Caco-2 (cell line): Measurements from ENCODE around the gene CEP164. TPM values are rescaled to one million over a fixed set of nuclear protein-coding genes. Genes with fewer than 3 reads are reported as not detected.
A peak's percentile ranks its signal among the peaks of the same experiment; 100 is the strongest.
"Not testable (repeated sequence)": the region's sequence is repeated elsewhere in the genome, so short reads cannot be mapped to it uniquely, and the experiment has no call there.

Experiments used
- BruUV-seq: library from RNA; stranded (reverse); fragments of 400-500 nt; replicated peaks from 2 replicates; lab custom pipeline; 2021; lab: Mats Ljungman, UMichigan
- CTCF ChIA-PET: fragments of 300-600 bp; sonication (Branson Sonifier 250); formaldehyde crosslinking; loops from one replicate; lab custom pipeline; 2022; ENCODE audit warnings: antibody characterized with exemption; lab: Charles Lee
- POLR2A ChIA-PET: fragments of 300-600 bp; sonication (Branson Sonifier 250); formaldehyde crosslinking; loops from one replicate; lab custom pipeline; 2022; ENCODE audit warnings: antibody characterized with exemption; lab: Charles Lee
- DNase-seq, 2 experiments: peaks; one replicate each; pipeline versions ENCODE4 v3.0.0 to v3.0.0-alpha.2; 2020 to 2022
- H3K27me3 ChIP-seq: replicated peaks from 2 replicates; pipeline ENCODE4 v1.6.0; 2011; ENCODE audit warnings: low read length; ENCODE audit not compliant: control insufficient read depth, insufficient read depth
- H3K36me3 ChIP-seq: 2 replicates; pipeline ENCODE4 v1.5.1; 2011; ENCODE audit warnings: low read length; ENCODE audit not compliant: control insufficient read depth, insufficient read depth
- H3K4me1 ChIP-seq: fragments of 250-450 bp; sonication (Bioruptor Pico); 2 replicates; pipeline ENCODE4 v1.5.1; 2020; ENCODE audit warnings: mild to moderate bottlenecking
- H3K4me3 ChIP-seq: 2 replicates; pipeline ENCODE4 v1.5.1; 2011; ENCODE audit warnings: low read depth, mild to moderate bottlenecking, control low read depth, low read length
- H3K9me3 ChIP-seq: fragments of 250-450 bp; sonication (Bioruptor Pico); 2 replicates; pipeline ENCODE4 v1.5.1; 2020; ENCODE audit warnings: mild to moderate bottlenecking, moderate library complexity
- H3K27ac Mint-ChIP-seq: one replicate; pipeline ENCODE4 v1.8.0; 2022; ENCODE audit warnings: mixed read lengths; ENCODE audit not compliant: unreplicated experiment
- H3K27me3 Mint-ChIP-seq: one replicate; pipeline ENCODE4 v1.8.0; 2022; ENCODE audit warnings: mixed read lengths; ENCODE audit not compliant: insufficient read depth, unreplicated experiment
- H3K36me3 Mint-ChIP-seq: one replicate; pipeline ENCODE4 v1.8.0; 2022; ENCODE audit warnings: mild to moderate bottlenecking, mixed read lengths; ENCODE audit not compliant: insufficient read depth, unreplicated experiment
- H3K4me1 Mint-ChIP-seq: one replicate; pipeline ENCODE4 v1.8.0; 2022; ENCODE audit warnings: low read depth, mixed read lengths; ENCODE audit not compliant: unreplicated experiment
- H3K4me3 Mint-ChIP-seq: one replicate; pipeline ENCODE4 v1.8.0; 2022; ENCODE audit warnings: mild to moderate bottlenecking, moderate library complexity, mixed read lengths; ENCODE audit not compliant: unreplicated experiment
- H3K9me3 Mint-ChIP-seq: one replicate; pipeline ENCODE4 v1.8.0; 2022; ENCODE audit warnings: mixed read lengths; ENCODE audit not compliant: unreplicated experiment
- intact Hi-C: fragments of 100-400 bp; cut with micrococcal nuclease; formaldehyde crosslinking; loops from one replicate; pipeline ENCODE4 v1.10.0; 2022; ENCODE audit not compliant: unreplicated experiment
- total RNA-seq: library from RNA; stranded (reverse); gene quantifications from 2 replicates; pipeline ENCODE4 v1.2.3, GENCODE V29; 2022
- TF ChIP-seq, protein P1 (sequence below), 2 experiments: fragments of 200-600 bp in 1 of 2; IDR thresholded peaks; 1 replicate in 1 of 2; 2 replicates in 1 of 2; pipeline versions ENCODE4 v1.5.1 to v1.8.0; 2011 to 2022; ENCODE audit warnings: antibody characterized with exemption in 1 of 2, control low read depth in 1 of 2, inconsistent platforms in 1 of 2, low read depth in 1 of 2, low read length in 1 of 2, mild to moderate bottlenecking in 1 of 2, moderate library complexity in 1 of 2; ENCODE audit not compliant: insufficient read depth in 1 of 2, severe bottlenecking in 1 of 2, unreplicated experiment in 1 of 2

CEP164 gene
- total RNA-seq, 1 experiment from 2014 or later: 48.9 TPM

DNA sequence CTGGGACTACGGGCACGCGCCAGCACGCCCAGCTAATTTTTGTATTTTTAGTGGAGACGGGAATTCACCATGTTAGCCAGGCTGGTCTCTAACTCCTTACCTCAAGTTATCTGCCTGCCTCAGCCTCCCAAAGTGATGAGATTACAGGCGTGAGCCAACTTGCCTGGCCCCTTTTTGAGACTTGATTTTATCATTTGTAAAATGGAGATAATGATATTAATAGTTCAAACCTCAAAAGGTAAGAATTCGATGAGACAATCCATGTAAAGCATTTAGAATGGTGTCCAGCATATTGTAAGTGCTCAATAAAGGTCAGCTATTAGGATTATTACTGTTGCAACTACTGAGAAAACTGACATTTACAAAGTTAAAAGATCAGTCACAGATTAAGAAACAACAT is 8.9 kb upstream of the CEP164 start:
- no peak for DNase-seq
- Histone ChIP-seq H3K36me3 (no peaks in the 10 kb centered on the region), H3K4me3 (no peak overlapping the region), H3K9me3 (no peaks in the 10 kb centered on the region; the same call in 1 of the 2 replicates), H3K27me3 (no peaks in the 10 kb centered on the region), H3K4me1 (peaks cover 7% of the 10 kb centered on the region)
- Mint-ChIP-seq H3K4me3 (no peak overlapping the region), H3K4me1 (peaks cover 7% of the 10 kb centered on the region), H3K27me3 (no peaks in the 10 kb centered on the region), H3K36me3 (peaks cover 6% of the 10 kb centered on the region), H3K27ac (no peak overlapping the region), H3K9me3 (peaks cover 9% of the 10 kb centered on the region)
- ChIA-PET POLR2A (no interaction called here), CTCF (interaction anchor here (0.7 to 1.3 kb wide), 2 partner anchors 65 to 88 kb away, joined by 5 to 6 read pairs; partner anchors contain the start of gene PCSK7)
- intact Hi-C loops: no loop called here
- TF ChIP-seq, protein P1, sequence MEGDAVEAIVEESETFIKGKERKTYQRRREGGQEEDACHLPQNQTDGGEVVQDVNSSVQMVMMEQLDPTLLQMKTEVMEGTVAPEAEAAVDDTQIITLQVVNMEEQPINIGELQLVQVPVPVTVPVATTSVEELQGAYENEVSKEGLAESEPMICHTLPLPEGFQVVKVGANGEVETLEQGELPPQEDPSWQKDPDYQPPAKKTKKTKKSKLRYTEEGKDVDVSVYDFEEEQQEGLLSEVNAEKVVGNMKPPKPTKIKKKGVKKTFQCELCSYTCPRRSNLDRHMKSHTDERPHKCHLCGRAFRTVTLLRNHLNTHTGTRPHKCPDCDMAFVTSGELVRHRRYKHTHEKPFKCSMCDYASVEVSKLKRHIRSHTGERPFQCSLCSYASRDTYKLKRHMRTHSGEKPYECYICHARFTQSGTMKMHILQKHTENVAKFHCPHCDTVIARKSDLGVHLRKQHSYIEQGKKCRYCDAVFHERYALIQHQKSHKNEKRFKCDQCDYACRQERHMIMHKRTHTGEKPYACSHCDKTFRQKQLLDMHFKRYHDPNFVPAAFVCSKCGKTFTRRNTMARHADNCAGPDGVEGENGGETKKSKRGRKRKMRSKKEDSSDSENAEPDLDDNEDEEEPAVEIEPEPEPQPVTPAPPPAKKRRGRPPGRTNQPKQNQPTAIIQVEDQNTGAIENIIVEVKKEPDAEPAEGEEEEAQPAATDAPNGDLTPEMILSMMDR (IDR thresholded peaks at IDR 0.05; ENCODE audit: insufficient read depth in 1 of 2, low read depth in 1 of 2, low read length in 1 of 2, severe bottlenecking in 1 of 2, unreplicated experiment in 1 of 2): no peak
- no TSS peak for BruUV-seq

- no peak overlapping the region for H3K27ac Mint-ChIP-seq
- BruUV-seq: no TSS peak
These were observed 8.3 kb upstream of the CEP164 start for GRCh38 chr11:117319214-117319840.

DNA sequence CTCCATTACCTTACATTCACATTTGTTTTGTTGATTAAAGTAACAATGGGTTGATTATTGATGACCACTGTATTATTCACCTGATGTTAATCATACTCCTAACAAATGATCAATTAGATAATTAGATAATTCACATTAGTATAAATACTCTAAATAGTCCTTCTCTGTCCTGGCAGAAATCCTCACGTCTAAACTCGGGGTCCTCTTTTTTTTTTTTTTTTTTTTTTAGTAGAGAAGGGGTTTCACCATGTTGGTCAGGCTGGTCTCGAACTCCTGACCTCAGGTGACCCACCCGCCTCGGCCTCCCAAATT is 443 bp upstream of the CEP164 start:
- not testable (repeated sequence) for H3K4me3 Mint-ChIP-seq, H3K27me3 ChIP-seq, H3K4me1 Mint-ChIP-seq, H3K27me3 Mint-ChIP-seq, H3K4me1 ChIP-seq, H3K27ac Mint-ChIP-seq, DNase-seq, H3K36me3 ChIP-seq, H3K36me3 Mint-ChIP-seq, BruUV-seq, H3K9me3 Mint-ChIP-seq, H3K9me3 ChIP-seq
- peak overlapping the region; percentile 58 for H3K4me3 ChIP-seq
- ChIA-PET POLR2A (interaction anchor here (0.6 to 1.4 kb wide), 10 partner anchors 9 to 1741 kb away, joined by 3 to 11 read pairs (median 6); partner anchors contain the start of genes BACE1, PAFAH1B2, PCSK7 and RNF214), CTCF (interaction anchor here (0.6 to 1.5 kb wide), 9 partner anchors 10 to 613 kb away, joined by 3 to 9 read pairs (median 5); partner anchors contain the start of gene BACE1)
- intact Hi-C loops: loop anchor here (1.0 kb wide), 1 partner anchor 11 kb away; the partner anchor contains the start of gene BACE1

More at GRCh38 chr11:117319214-117319840, 8.3 kb upstream of the CEP164 start:
- POLR2A ChIA-PET: no interaction called here
- DNase-seq: no peak
- intact Hi-C loops: no loop called here
- H3K4me1 ChIP-seq: peaks cover 7% of the 10 kb centered on the region
- H3K4me1 Mint-ChIP-seq: peaks cover 7% of the 10 kb centered on the region
- no peaks in the 10 kb centered on the region for H3K27me3 ChIP-seq
- CTCF ChIA-PET: interaction anchor here (0.6 to 1.3 kb wide), 2 partner anchors 88 to 667 kb away, joined by 3 to 6 read pairs; partner anchors contain the start of genes IL10RA and PCSK7
- H3K4me3 ChIP-seq: no peak overlapping the region
- H3K9me3 ChIP-seq: no peaks in the 10 kb centered on the region; the same call in 1 of the 2 replicates
- TF ChIP-seq, protein P1 (IDR thresholded peaks at IDR 0.05; ENCODE audit: insufficient read depth in 1 of 2, low read depth in 1 of 2, low read length in 1 of 2, severe bottlenecking in 1 of 2, unreplicated experiment in 1 of 2): no peak
- peaks cover 6% of the 10 kb centered on the region for H3K36me3 Mint-ChIP-seq
- no peaks in the 10 kb centered on the region for H3K36me3 ChIP-seq
- no peaks in the 10 kb centered on the region for H3K27me3 Mint-ChIP-seq
- H3K4me3 Mint-ChIP-seq: no peak overlapping the region
- H3K9me3 Mint-ChIP-seq: peaks cover 9% of the 10 kb centered on the region
